Cardiac fibroblast (primary cell): ENCODE results near the gene SSR2.
A peak's percentile ranks its signal among the peaks of the same experiment; 100 is the strongest.

Experiments
- DNase-seq, 2 donors: peaks; one replicate each; pipeline versions ENCODE4 v3.0.0 to v3.0.0-alpha.2; 2010; ENCODE audit warnings: low read depth in 2 of 2
- H3K4me3 ChIP-seq, 2 donors: replicated peaks in 1 of 2; 1 replicate in 1 of 2; 2 replicates in 1 of 2; pipeline ENCODE4 v1.5.1; 2011; ENCODE audit warnings: low read depth in 2 of 2, low read length in 2 of 2, mild to moderate bottlenecking in 2 of 2, moderate library complexity in 1 of 2
- TF ChIP-seq, protein P1 (sequence below): IDR thresholded peaks from one replicate; pipeline ENCODE4 v1.5.1; 2011; ENCODE audit warnings: low read depth, mild to moderate bottlenecking, low read length, inconsistent platforms

Gene SSR2

DNA sequence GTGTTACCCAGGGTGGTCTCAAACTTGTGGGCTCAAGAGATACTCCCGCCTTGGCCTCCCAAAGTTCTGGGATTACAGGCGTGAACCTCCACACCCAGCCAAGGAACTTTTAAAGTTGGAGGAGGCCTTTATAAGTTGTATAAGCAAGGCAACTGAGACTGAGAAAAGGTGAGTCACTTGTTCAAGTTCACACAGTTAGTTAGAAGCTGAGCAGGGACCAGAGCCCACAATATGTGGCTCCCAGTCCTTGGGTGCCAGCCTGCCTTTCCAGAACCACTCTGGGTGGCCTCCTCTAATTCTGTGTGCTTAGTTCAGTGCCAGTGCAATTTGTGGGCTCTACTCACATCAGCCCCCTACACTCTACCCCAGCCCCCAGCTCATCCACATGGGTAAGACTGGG, 43.9 kb upstream of the SSR2 start:
- DNase-seq = no peak
- TF ChIP-seq, protein P1, sequence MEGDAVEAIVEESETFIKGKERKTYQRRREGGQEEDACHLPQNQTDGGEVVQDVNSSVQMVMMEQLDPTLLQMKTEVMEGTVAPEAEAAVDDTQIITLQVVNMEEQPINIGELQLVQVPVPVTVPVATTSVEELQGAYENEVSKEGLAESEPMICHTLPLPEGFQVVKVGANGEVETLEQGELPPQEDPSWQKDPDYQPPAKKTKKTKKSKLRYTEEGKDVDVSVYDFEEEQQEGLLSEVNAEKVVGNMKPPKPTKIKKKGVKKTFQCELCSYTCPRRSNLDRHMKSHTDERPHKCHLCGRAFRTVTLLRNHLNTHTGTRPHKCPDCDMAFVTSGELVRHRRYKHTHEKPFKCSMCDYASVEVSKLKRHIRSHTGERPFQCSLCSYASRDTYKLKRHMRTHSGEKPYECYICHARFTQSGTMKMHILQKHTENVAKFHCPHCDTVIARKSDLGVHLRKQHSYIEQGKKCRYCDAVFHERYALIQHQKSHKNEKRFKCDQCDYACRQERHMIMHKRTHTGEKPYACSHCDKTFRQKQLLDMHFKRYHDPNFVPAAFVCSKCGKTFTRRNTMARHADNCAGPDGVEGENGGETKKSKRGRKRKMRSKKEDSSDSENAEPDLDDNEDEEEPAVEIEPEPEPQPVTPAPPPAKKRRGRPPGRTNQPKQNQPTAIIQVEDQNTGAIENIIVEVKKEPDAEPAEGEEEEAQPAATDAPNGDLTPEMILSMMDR = no peak
- H3K4me3 ChIP-seq = no peak overlapping the region

- TF ChIP-seq, protein P1 = no peak
- peak in 1 of 2 donors; percentile 47 for DNase-seq
- H3K4me3 ChIP-seq = no peak overlapping the region
These were observed 43.2 kb upstream of the SSR2 start for GRCh38 chr1:156063997-156064285.

GRCh38 chr1:156062189-156062588, 41.4 kb upstream of the SSR2 start:
- no peak for DNase-seq
- H3K4me3 ChIP-seq = no peak overlapping the region
- TF ChIP-seq, protein P1 = no peak

DNA sequence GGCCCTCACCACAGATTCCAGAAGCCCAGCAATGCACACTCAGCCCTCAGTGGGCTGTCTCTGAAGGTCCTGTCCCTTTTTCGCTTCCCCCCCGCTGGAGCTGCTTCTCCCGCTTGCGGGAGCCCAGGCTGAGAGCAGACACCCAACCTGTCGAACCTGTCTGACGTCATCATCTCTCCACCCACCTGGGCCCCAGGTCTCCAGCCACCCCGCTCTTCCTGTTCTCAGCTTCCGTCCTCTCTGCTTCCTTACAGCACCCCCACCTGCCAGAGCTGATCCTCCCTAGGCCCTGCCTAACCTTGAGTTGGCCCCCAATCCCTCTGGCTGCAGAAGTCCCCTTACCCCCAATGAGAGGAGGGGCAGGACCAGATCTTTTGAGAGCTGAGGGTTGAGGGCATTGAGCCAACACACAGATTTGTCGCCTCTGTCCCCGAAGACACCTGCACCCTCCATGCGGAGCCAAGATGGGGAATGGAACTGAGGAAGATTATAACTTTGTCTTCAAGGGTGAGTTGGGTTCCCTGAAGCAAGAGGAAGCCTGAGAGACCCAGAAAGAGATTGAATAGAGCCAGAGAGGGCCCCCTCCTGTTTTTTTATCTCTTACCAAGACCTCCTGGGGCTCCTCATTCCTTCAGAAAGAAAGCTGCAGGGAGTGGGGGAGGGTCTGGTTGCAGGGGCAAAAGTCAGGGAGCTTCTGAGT, 40.3 kb upstream of the SSR2 start, which contains the start of gene RAB25:
Gene RAB25 (plus strand): TSS at position 224 of the 700 bp plus-strand sequence. CDS start 241 bp downstream, at position 465.
- TF ChIP-seq, protein P1 = no peak
- H3K4me3 ChIP-seq = no peak within 1 kb of the TSS
- no peak for DNase-seq

DNA sequence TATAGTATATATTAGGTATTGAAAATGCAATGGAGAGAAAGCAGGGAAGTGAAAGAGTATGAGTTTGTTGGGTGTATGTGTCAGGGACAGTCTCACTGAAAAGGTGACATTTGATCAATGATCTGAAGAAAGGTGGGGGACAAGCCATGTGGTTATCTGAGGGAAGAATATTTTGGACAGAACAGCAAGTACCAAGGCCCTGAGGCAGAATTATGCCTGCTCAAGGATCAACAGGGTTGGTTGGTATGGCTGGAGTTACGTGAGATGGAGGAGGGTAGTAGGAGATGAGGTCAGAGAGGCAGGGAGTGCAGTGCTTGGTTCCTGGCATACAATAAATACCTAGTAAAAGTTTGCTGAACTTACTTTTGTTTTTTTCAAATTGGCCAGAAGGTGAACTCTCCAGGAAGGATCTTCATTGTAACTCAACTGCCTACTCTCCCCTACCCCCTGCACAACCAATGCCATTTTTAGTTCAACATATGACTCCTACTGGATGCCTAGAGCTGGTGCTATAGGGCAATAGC, 35.6 kb upstream of the SSR2 start:
- DNase-seq = no peak
- TF ChIP-seq, protein P1 = no peak
- no peak overlapping the region for H3K4me3 ChIP-seq

DNA sequence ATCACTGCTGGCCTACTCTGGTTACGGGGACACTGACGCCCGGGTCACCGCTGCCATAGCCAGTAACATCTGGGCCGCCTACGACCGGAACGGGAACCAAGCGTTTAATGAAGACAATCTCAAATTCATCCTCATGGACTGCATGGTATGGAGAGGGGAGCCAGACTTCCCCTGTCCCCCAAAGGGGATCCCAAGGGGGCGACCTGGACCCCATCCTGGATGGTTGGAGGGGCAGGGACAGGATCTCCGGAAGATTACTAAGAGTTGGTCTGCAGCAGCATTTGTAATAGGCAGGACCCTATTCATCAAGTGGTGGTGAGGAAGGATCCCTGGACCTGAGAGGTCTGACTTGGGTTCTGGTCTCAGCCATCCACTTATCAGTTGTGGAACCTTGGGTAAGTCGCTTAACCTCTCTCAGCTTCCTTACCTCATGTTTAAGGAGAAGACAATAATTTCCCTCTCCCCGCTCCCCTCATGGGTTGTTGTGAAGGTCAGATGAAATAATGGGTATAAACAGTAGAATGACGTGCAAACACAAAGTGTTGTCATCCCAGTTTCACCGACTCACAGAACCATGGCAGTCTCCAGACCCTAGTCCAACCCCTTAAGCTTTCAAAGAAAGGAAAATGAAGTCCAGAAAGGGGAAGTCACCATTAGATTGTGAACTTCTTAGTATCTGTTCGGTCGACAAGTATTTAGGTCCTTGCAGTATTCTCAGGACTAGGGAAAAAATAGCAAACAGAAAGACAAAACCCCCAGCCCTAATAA, 34.7 kb upstream of the SSR2 start:
- H3K4me3 ChIP-seq = peak overlapping the region; percentile 96 to 97
- DNase-seq = no peak
- TF ChIP-seq, protein P1 = no peak
